GM23248 (cell line): Measurements from ENCODE around the gene PPP1R12B.

Source experiments
- EZH2 ChIP-seq: fragments of 200-600 bp; sonication (generic); IDR thresholded peaks from 2 replicates; pipeline ENCODE4 v1.6.1; 2018; ENCODE audit warnings: antibody characterized with exemption, mild to moderate bottlenecking; ENCODE audit not compliant: insufficient read depth, poor library complexity, severe bottlenecking
- EZH2phosphoT487 ChIP-seq: fragments of 200-600 bp; sonication (generic); IDR thresholded peaks from 2 replicates; pipeline ENCODE4 v1.6.1; 2018; ENCODE audit warnings: antibody characterized with exemption, moderate library complexity, mild to moderate bottlenecking, low read depth; ENCODE audit not compliant: insufficient read depth

- TF ChIP-seq EZH2 (no peak), EZH2phosphoT487 (no peak)
Measured at GRCh38 chr1:202531472-202531811, 182.9 kb downstream of the PPP1R12B start.
